GM19438 (cell line): ENCODE measurements around the gene DEFB128.

Source experiments
- ATAC-seq: cut with Tn5 transposase; IDR thresholded peaks from one replicate; pipeline ENCODE4 v1.9.1; 2021; ENCODE audit warnings: low read depth; ENCODE audit not compliant: unreplicated experiment

DEFB128 gene

DNA sequence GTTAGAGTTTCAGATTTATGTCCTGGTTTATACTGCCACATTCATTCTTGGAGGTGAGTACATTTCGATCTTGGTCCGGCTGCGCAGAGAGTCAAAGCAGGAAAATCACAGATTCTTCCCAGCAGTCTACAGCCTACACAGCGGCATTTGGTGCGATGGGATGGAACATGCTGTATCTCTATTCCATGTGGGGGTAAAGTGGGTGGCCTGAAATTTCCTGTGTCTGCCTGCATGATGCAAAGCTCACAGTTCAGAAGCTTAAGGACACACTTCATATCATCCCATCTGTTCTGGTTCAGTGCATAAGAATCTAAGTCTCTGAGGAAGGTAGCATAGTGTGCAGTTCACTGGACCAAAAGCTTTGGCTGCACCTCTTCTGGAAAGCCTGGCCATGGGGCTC, 32.4 kb downstream of the DEFB128 start, which contains the start of gene DEFB127:
Gene DEFB127, plus strand, starts transcription at position 301 of the 400 bp plus-strand sequence. Its CDS starts 91 bp downstream, at position 392.
- ATAC-seq, result no peak

GRCh38 chr20:152131-152530, 37.4 kb downstream of the DEFB128 start:
- ATAC-seq, result no peak

GRCh38 chr20:145877-146276, 43.6 kb downstream of the DEFB128 start:
- ATAC-seq, result no peak

DNA sequence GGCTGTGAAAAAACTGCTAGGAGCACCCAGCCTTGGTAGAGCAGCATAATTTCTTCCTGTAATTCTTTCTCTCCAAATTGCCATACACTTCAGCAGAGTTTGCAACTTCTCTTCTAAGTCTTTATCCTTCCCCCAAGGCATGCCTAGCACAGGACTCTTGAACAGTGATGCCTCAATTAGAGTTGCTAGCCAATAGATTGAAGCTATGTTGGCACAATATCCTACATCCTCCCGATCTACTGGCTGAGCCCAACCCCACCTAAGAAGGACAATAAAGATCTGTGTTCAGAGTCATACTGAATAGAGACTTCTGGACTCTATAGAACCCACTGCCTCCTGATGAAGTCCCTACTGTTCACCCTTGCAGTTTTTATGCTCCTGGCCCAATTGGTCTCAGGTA, 47.2 kb downstream of the DEFB128 start, which contains the start of gene DEFB126:
Gene DEFB126, plus strand, starts transcription at position 301 of the 400 bp plus-strand sequence. Its CDS starts 39 bp downstream, at position 340.
- ATAC-seq, result no peak
